ENCODE results near the gene CCT2. TPM values are rescaled to one million over a fixed set of nuclear protein-coding genes. Genes with fewer than 3 reads are reported as not detected.

Gene CCT2
- total and polyA plus RNA-seq, 2 of the 4 experiments (the other 2 are of a cell fraction): 194 to 651 TPM

DNA sequence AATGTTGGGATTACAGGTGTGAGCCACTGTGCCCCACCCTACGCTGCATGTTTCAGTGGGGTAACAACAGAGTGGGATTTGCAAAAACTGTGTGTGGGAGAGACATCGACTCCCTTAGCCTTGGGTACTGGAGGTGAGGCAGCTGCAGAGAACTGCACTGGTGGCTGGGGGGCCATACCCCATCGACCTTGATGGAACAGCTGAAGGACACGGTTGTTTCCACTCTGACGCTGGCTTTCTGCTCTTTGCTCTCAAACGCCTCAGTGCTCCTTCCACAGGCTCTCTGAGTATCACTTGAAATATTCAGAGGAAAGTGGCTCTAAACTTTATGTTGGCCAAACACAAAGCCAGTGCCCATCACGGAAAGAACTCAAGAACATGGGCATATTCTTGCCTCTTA is 56.3 kb downstream of the CCT2 start:
- no peak overlapping the region for H3K14ac ChIP-seq (replicated peaks; ENCODE audit: low read depth, low read length)

More for the DNA sequence above, 56.3 kb downstream of the CCT2 start:
- Histone ChIP-seq H3K4ac (ENCODE audit: low read depth, low read length) (no peak overlapping the region), H3K4me2 (ENCODE audit: low read depth, low read length) (no peak overlapping the region), H3K27me3 (ENCODE audit: control insufficient read depth, insufficient read depth, low read length) (no peaks in the 10 kb centered on the region), H2BK20ac (ENCODE audit: low read depth, low read length) (no peak overlapping the region), H2BK120ac (ENCODE audit: low read depth, low read length) (no peak overlapping the region), H3K18ac (ENCODE audit: low read depth, low read length) (no peak overlapping the region), H4K91ac (ENCODE audit: insufficient read depth, low read depth, low read length) (no peak overlapping the region), H3K27ac (ENCODE audit: insufficient read depth, low read length) (no peak overlapping the region), H3K9me1 (ENCODE audit: insufficient read depth, low read length) (peaks cover 2% of the 10 kb centered on the region; the same call in 1 of the 2 replicates), H4K20me1 (ENCODE audit: insufficient read depth, low read length) (no peaks in the 10 kb centered on the region), H3K4me3 (ENCODE audit: insufficient read depth, low read depth, low read length) (no peak overlapping the region), H3K79me1 (ENCODE audit: low read depth in 1 of 2, low read length in 2 of 2) (no peaks in the 10 kb centered on the region), H3K9ac (ENCODE audit: low read depth, low read length) (no peak overlapping the region), H4K5ac (ENCODE audit: low read depth, low read length) (no peak overlapping the region), H2BK5ac (ENCODE audit: low read depth, low read length, poor library complexity, severe bottlenecking) (no peak overlapping the region), H3K4me1 (ENCODE audit: control insufficient read depth, insufficient read depth, low read length) (no peaks in the 10 kb centered on the region), H4K8ac (ENCODE audit: low read depth in 2 of 2, low read length in 2 of 2) (no peak overlapping the region), H3K36me3 (ENCODE audit: control insufficient read depth, insufficient read depth, low read length) (no peaks in the 10 kb centered on the region), H2AK5ac (ENCODE audit: low read depth, low read length) (no peak overlapping the region), H3K56ac (ENCODE audit: extremely low read depth, insufficient read depth, low read length) (no peak overlapping the region; the same call in 1 of the 2 replicates), H2BK15ac (ENCODE audit: low read depth, low read length) (no peak overlapping the region), H2AFZ (replicated peaks; ENCODE audit: low read length, poor library complexity) (no peak overlapping the region), H3K9me3 (ENCODE audit: control insufficient read depth, insufficient read depth, low read length) (no peaks in the 10 kb centered on the region), H2AK9ac (replicated peaks; ENCODE audit: low read depth, low read length, poor library complexity) (no peak overlapping the region), H3K23ac (ENCODE audit: low read depth, low read length) (no peak overlapping the region)
- no peak for ATAC-seq (ENCODE audit: low read depth)
- intact Hi-C loops (cut with micrococcal nuclease) (no loop called here), dilution Hi-C loops (cut with HindIII; ENCODE audit: low sequenced_read_pairs, unreplicated experiment) (no loop called here), in situ Hi-C loops (cut with MboI; ENCODE audit: low sequenced_read_pairs) (no loop called here)
- CTCF ChIA-PET: interaction anchor here (2.8 kb wide), 1 partner anchor 15 kb away, joined by 14 read pairs; no protein-coding TSS in a partner anchor
- WGBS, 2 experiments (ENCODE audit: extremely low coverage in 2 of 2, insufficient read length in 1 of 2): 100% methylated on average over 2 of the region's 7 CpGs; no CpG with 5 or more reads in 1 of the 2 experiments
- BruUV-seq (replicated peaks): no TSS peak
- POLR2A ChIA-PET (ENCODE audit: unreplicated experiment): no interaction called here
- DNase-seq: no peak
- no peak for TF ChIP-seq RCOR1 (IDR thresholded peaks at IDR 0.05; ENCODE audit: insufficient replicate concordance, low read length)
